Urinary bladder (tissue), 4 donors: Measurements from ENCODE around the gene RSPH9. TPM values are rescaled to one million over a fixed set of nuclear protein-coding genes. Genes with fewer than 3 reads are reported as not detected.
"Not testable (repeated sequence)": the region's sequence is repeated elsewhere in the genome, so short reads cannot be mapped to it uniquely, and the experiment has no call there.

Experiments
- DNase-seq: peaks from one replicate; pipeline ENCODE4 v3.0.0-alpha.2; 2015; ENCODE audit errors: extremely low spot score
- H3K27ac ChIP-seq: one replicate; pipeline ENCODE4 v1.5.1; 2013; ENCODE audit warnings: low read depth, mild to moderate bottlenecking, moderate library complexity
- H3K36me3 ChIP-seq: one replicate; pipeline ENCODE4 v1.6.1; 2013; ENCODE audit warnings: mild to moderate bottlenecking, moderate library complexity; ENCODE audit not compliant: insufficient read depth
- H3K4me1 ChIP-seq: one replicate; pipeline ENCODE4 v1.6.1; 2013; ENCODE audit warnings: mild to moderate bottlenecking, moderate library complexity; ENCODE audit not compliant: insufficient read depth
- H3K4me3 ChIP-seq: one replicate; pipeline ENCODE4 v1.5.1; 2013; ENCODE audit warnings: low read depth, low read length
- WGBS: extraction: QIAGEN DNeasy Blood & Tissue Kit; methylation state at CpG from one replicate; pipeline ENCODE4 v1.1.7; 2013; 5-methylcytosine and 5-hydroxymethylcytosine counted together
- polyA plus RNA-seq: library from polyadenylated mRNA; stranded (reverse); fragments of 200-250 nt; gene quantifications from one replicate; pipeline ENCODE4 v1.2.3, GENCODE V29; 2013
- total RNA-seq: library from RNA; depleted of rRNA; stranded (reverse); fragments of >200 nt; gene quantifications from one replicate; pipeline ENCODE4 v1.2.3, GENCODE V29; 2014
- donor health status: healthy with polysubstance abuse.
- donor health status: healthy.

Gene RSPH9
- total and polyA plus RNA-seq, 2 donors, result 0.60 to 1.0 TPM

- peaks cover 3% of the 10 kb centered on the region for H3K4me1 ChIP-seq
- no peak overlapping the region for H3K4me3 ChIP-seq
- 77% methylated on average over 3 of the region's 3 CpGs for WGBS
- no peak for DNase-seq
- no peaks in the 10 kb centered on the region for H3K36me3 ChIP-seq
- no peak overlapping the region for H3K27ac ChIP-seq
Observed at GRCh38 chr6:43697421-43697820, 52.6 kb downstream of the RSPH9 start.

GRCh38 chr6:43698584-43699349, 53.9 kb downstream of the RSPH9 start:
- H3K4me3 ChIP-seq, result no peak overlapping the region
- peak overlapping the region; percentile 57 for H3K27ac ChIP-seq
- H3K4me1 ChIP-seq, result peaks cover 3% of the 10 kb centered on the region
- DNase-seq, result no peak
- WGBS, result 32% methylated on average over 8 of the region's 8 CpGs
- no peaks in the 10 kb centered on the region for H3K36me3 ChIP-seq

GRCh38 chr6:43699564-43700186, 54.8 kb downstream of the RSPH9 start:
- WGBS, result 48% methylated on average over 7 of the region's 7 CpGs
- H3K4me1 ChIP-seq, result peaks cover 4% of the 10 kb centered on the region
- H3K36me3 ChIP-seq, result no peaks in the 10 kb centered on the region
- no peak for DNase-seq
- no peak overlapping the region for H3K4me3 ChIP-seq
- H3K27ac ChIP-seq, result peak overlapping the region; percentile 57

GRCh38 chr6:43700939-43701560, 56.2 kb downstream of the RSPH9 start:
- H3K36me3 ChIP-seq, H3K4me3 ChIP-seq, H3K4me1 ChIP-seq, DNase-seq, H3K27ac ChIP-seq: not testable (repeated sequence)
- 90% methylated on average over 10 of the region's 10 CpGs for whole genome bisulfite sequencing

GRCh38 chr6:43702171-43702533, 57.3 kb downstream of the RSPH9 start:
- Histone ChIP-seq H3K4me1 (peaks cover 4% of the 10 kb centered on the region), H3K4me3 (no peak overlapping the region), H3K36me3 (no peaks in the 10 kb centered on the region), H3K27ac (peak overlapping the region; percentile 85)
- WGBS, result 7% methylated on average over 2 of the region's 2 CpGs
- no peak for DNase-seq

- peaks cover 4% of the 10 kb centered on the region for H3K4me1 ChIP-seq
- DNase-seq, result peak; percentile 81
- no peak overlapping the region for H3K4me3 ChIP-seq
- no peaks in the 10 kb centered on the region for H3K36me3 ChIP-seq
- WGBS, result 19% methylated on average over 15 of the region's 15 CpGs
- peak overlapping the region; percentile 85 for H3K27ac ChIP-seq
Observed at GRCh38 chr6:43702534-43703440, 58.0 kb downstream of the RSPH9 start.

- WGBS, result 73% methylated on average over 8 of the region's 8 CpGs
- Histone ChIP-seq H3K4me3 (no peak overlapping the region), H3K4me1 (peaks cover 4% of the 10 kb centered on the region), H3K27ac (no peak overlapping the region), H3K36me3 (no peaks in the 10 kb centered on the region)
- no peak for DNase-seq
Observed at GRCh38 chr6:43703512-43704429, 58.9 kb downstream of the RSPH9 start.

- Histone ChIP-seq H3K4me1 (peaks cover 1% of the 10 kb centered on the region), H3K4me3 (no peak overlapping the region), H3K27ac (no peak overlapping the region), H3K36me3 (no peaks in the 10 kb centered on the region)
- 13% methylated on average over 3 of the region's 3 CpGs for WGBS
- DNase-seq, result no peak
Observed at GRCh38 chr6:43705996-43706395, 61.2 kb downstream of the RSPH9 start.

- no peak overlapping the region for H3K4me3 ChIP-seq
- H3K27ac ChIP-seq, result no peak overlapping the region
- DNase-seq, result no peak
- H3K36me3 ChIP-seq, result no peaks in the 10 kb centered on the region
- peaks cover 1% of the 10 kb centered on the region for H3K4me1 ChIP-seq
- WGBS, result 57% methylated on average over 8 of the region's 8 CpGs
Observed at GRCh38 chr6:43706788-43707187, 62.0 kb downstream of the RSPH9 start.

- 81% methylated on average over 7 of the region's 7 CpGs for WGBS
- Histone ChIP-seq H3K4me3 (no peak overlapping the region), H3K27ac (no peak overlapping the region), H3K4me1 (peaks cover 1% of the 10 kb centered on the region), H3K36me3 (no peaks in the 10 kb centered on the region)
- no peak for DNase-seq
Observed at GRCh38 chr6:43707269-43707668, 62.4 kb downstream of the RSPH9 start.

- WGBS, result 36% methylated on average over 1 of the region's 1 CpG
- no peak overlapping the region for H3K4me3 ChIP-seq
- DNase-seq, result no peak
- H3K36me3 ChIP-seq, result no peaks in the 10 kb centered on the region
- no peak overlapping the region for H3K27ac ChIP-seq
- H3K4me1 ChIP-seq, result peaks cover 1% of the 10 kb centered on the region
Observed at GRCh38 chr6:43707767-43708166, 62.9 kb downstream of the RSPH9 start.

GRCh38 chr6:43708860-43709653, 64.2 kb downstream of the RSPH9 start:
- Histone ChIP-seq H3K27ac (no peak overlapping the region), H3K36me3 (no peaks in the 10 kb centered on the region), H3K4me1 (peaks cover 1% of the 10 kb centered on the region), H3K4me3 (no peak overlapping the region)
- 35% methylated on average over 5 of the region's 5 CpGs for WGBS
- no peak for DNase-seq
